Panc1 (cell line): ENCODE measurements around the gene CFAP53. TPM values are rescaled to one million over a fixed set of nuclear protein-coding genes. Genes with fewer than 3 reads are reported as not detected.
A peak's percentile ranks its signal among the peaks of the same experiment; 100 is the strongest.

Experiments used
- ATAC-seq: fragments of 200-7000 bp; cut with Tn5 transposase; 2 replicates; pipeline ENCODE4 v1.9.1; 2020; ENCODE audit warnings: mild to moderate bottlenecking, moderate library complexity
- Bru-seq: library from RNA; stranded (reverse); fragments of 400-500 nt; gene quantifications from one replicate; lab custom pipeline; 2021; lab: Mats Ljungman, UMichigan
- BruChase-seq, 2 experiments: library from RNA; stranded (reverse); fragments of 400-500 nt; gene quantifications; one replicate each; lab custom pipeline; 2021; lab: Mats Ljungman, UMichigan
- BruUV-seq: library from RNA; stranded (reverse); fragments of 400-500 nt; replicated peaks from 2 replicates; lab custom pipeline; 2021; lab: Mats Ljungman, UMichigan
- CTCF ChIA-PET: fragments of 300-600 bp; sonication (Branson Sonifier 250); formaldehyde crosslinking; loops from one replicate; lab custom pipeline; 2022; ENCODE audit warnings: antibody characterized with exemption; lab: Charles Lee
- POLR2A ChIA-PET: fragments of 300-600 bp; sonication (Branson Sonifier 250); formaldehyde crosslinking; loops from one replicate; lab custom pipeline; 2022; ENCODE audit warnings: antibody characterized with exemption; lab: Charles Lee
- DNase-seq: peaks from one replicate; pipeline ENCODE4 v3.0.0-alpha.2; 2010; ENCODE audit warnings: low read depth, low spot score
- H3K27ac ChIP-seq: 2 replicates; pipeline ENCODE4 v1.5.1; 2011; ENCODE audit warnings: mild to moderate bottlenecking, low read length, inconsistent platforms
- H3K27me3 ChIP-seq: fragments of 200-500 bp; sonication (Bioruptor generic); 2 replicates; pipeline ENCODE4 v1.6.0; 2014; ENCODE audit warnings: low read length, inconsistent platforms; ENCODE audit not compliant: control insufficient read depth, insufficient read depth
- H3K36me3 ChIP-seq: fragments of 200-500 bp; sonication (Bioruptor generic); 2 replicates; pipeline ENCODE4 v1.5.1; 2014; ENCODE audit warnings: inconsistent platforms, mild to moderate bottlenecking, low read length, moderate library complexity; ENCODE audit not compliant: control insufficient read depth, insufficient read depth
- H3K4me1 ChIP-seq: 2 replicates; pipeline ENCODE4 v1.5.1; 2011; ENCODE audit warnings: inconsistent platforms, mild to moderate bottlenecking, low read length, moderate library complexity; ENCODE audit not compliant: control insufficient read depth, insufficient read depth
- H3K4me3 ChIP-seq, 2 experiments: 2 replicates each; pipeline ENCODE4 v1.5.1; 2011 to 2012; ENCODE audit warnings: low read depth in 2 of 2, low read length in 2 of 2, mild to moderate bottlenecking in 2 of 2, inconsistent platforms in 1 of 2, moderate library complexity in 1 of 2
- H3K9me3 ChIP-seq: fragments of 200-500 bp; sonication (Bioruptor generic); 2 replicates; pipeline ENCODE4 v1.5.1; 2014; ENCODE audit warnings: low read depth, mild to moderate bottlenecking, inconsistent platforms, low read length, moderate library complexity; ENCODE audit not compliant: control insufficient read depth, insufficient read depth
- CTCF ChIP-seq: fragments of 450-650 bp; IDR thresholded peaks from 2 replicates; pipeline ENCODE4 v1.5.1; 2017; ENCODE audit warnings: mild to moderate bottlenecking
- POLR2AphosphoS5 ChIP-seq: IDR thresholded peaks from 2 replicates; pipeline ENCODE4 v1.6.1; 2012; ENCODE audit warnings: mild to moderate bottlenecking, low read depth, low read length, moderate library complexity
- SIN3A ChIP-seq: IDR thresholded peaks from 2 replicates; pipeline ENCODE4 v1.6.1; 2012; ENCODE audit warnings: low read depth, mild to moderate bottlenecking, low read length, moderate library complexity, borderline replicate concordance; ENCODE audit not compliant: insufficient read depth
- TCF7L2 ChIP-seq: IDR thresholded peaks from 2 replicates; pipeline ENCODE4 v1.6.1; 2011; ENCODE audit warnings: mild to moderate bottlenecking, low read depth, low read length, inconsistent platforms
- in situ Hi-C: cut with HindIII; loops from 2 replicates; pipeline ENCODE4 v1.10.0; 2016; ENCODE audit warnings: low sequenced_read_pairs, low pct_unique_long_range_greater_than_20kb
- intact Hi-C: fragments of 100-400 bp; cut with micrococcal nuclease; formaldehyde crosslinking; loops from one replicate; pipeline ENCODE4 v1.10.0; 2022; ENCODE audit not compliant: unreplicated experiment
- long read RNA-seq: library from polyadenylated mRNA; unstranded; transcript quantifications from one replicate; pipeline ENCODE4 v2.0.0, GENCODE V29; 2021; ENCODE audit not compliant: unreplicated experiment
- polyA plus RNA-seq: library from polyadenylated mRNA; unstranded; fragments of >200 nt; gene quantifications from one replicate; pipeline ENCODE4 v1.2.1, GENCODE V29; 2012; ENCODE audit warnings: missing spikeins; ENCODE audit not compliant: insufficient read length
- total RNA-seq: library from RNA; stranded (reverse); gene quantifications from one replicate; pipeline ENCODE4 v1.2.1, GENCODE V29; 2021; ENCODE audit not compliant: unreplicated experiment
- TF ChIP-seq, protein P1 (sequence below), 2 experiments: IDR thresholded peaks; 2 replicates each; pipeline ENCODE4 v1.6.1; 2011 to 2012; ENCODE audit warnings: low read depth in 2 of 2, control low read depth in 1 of 2, low read length in 1 of 2, mild to moderate bottlenecking in 1 of 2, moderate library complexity in 1 of 2; ENCODE audit not compliant: insufficient read depth in 1 of 2

CFAP53 gene
- total RNA-seq (0.23 TPM), Bru-seq, nascent RNA (percentile 23 among the genes with signal in this experiment), BruChase-seq, experiment 1, labeled RNA remaining after a 2-hour chase (percentile 28 among the genes with signal in this experiment), BruChase-seq, experiment 2, labeled RNA remaining after a 6-hour chase (percentile 29 among the genes with signal in this experiment)
- polyA plus RNA-seq, result 0.28 TPM
- long read RNA-seq, partial matches to known transcripts, result 1 of 1 reads
- long read RNA-seq, other reads (novel, unspliced or antisense), result 0 of 1 reads

DNA sequence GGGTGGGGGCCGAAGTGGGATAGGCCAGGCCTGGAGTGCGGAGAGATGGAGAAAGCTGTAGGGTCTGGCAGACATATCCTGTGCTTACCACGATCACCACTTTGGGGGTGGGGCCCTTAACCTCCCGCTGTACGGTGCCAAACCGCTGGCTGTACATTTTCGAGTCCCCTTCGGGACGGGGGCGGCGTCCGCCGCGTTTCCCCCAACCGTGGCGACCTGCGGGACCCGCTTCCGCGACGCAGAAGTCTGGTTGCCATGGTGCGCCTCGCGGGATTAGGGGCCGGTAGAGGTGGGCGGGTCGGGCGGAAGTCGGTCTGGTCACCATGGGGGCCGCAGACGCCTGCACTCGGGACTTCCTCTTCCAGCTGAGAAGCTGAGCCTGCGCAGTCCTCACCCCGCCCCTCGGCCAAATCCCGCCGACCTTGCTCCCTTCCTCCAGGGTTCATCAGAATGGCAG lies at the start of gene CFAP53:
Gene CFAP53 (minus strand): TSS at position 248 of the 457 bp plus-strand sequence. CDS start 91 bp downstream, at position 157.
- ChIA-PET CTCF (no interaction called here), POLR2A (interaction anchor here (0.6 kb wide), 1 partner anchor 66 kb away, joined by 3 read pairs; no protein-coding TSS in a partner anchor)
- Histone ChIP-seq H3K4me1 (no peaks in the 10 kb centered on the region), H3K27ac (peak within 1 kb of the TSS; percentile 65), H3K9me3 (no peaks in the 10 kb centered on the region), H3K4me3 (peak within 1 kb of the TSS; percentile 64 to 84), H3K27me3 (no peaks in the 10 kb centered on the region; the same call in 1 of the 2 replicates), H3K36me3 (no peaks in the 10 kb centered on the region)
- in situ Hi-C loops (no loop called here), intact Hi-C loops (no loop called here)
- TF ChIP-seq SIN3A (peak; percentile 91; the same call in 1 of the 2 replicates), TCF7L2 (no peak), CTCF (no peak), POLR2AphosphoS5 (peak; percentile 34; the same call in 1 of the 2 replicates)
- TF ChIP-seq, protein P1, sequence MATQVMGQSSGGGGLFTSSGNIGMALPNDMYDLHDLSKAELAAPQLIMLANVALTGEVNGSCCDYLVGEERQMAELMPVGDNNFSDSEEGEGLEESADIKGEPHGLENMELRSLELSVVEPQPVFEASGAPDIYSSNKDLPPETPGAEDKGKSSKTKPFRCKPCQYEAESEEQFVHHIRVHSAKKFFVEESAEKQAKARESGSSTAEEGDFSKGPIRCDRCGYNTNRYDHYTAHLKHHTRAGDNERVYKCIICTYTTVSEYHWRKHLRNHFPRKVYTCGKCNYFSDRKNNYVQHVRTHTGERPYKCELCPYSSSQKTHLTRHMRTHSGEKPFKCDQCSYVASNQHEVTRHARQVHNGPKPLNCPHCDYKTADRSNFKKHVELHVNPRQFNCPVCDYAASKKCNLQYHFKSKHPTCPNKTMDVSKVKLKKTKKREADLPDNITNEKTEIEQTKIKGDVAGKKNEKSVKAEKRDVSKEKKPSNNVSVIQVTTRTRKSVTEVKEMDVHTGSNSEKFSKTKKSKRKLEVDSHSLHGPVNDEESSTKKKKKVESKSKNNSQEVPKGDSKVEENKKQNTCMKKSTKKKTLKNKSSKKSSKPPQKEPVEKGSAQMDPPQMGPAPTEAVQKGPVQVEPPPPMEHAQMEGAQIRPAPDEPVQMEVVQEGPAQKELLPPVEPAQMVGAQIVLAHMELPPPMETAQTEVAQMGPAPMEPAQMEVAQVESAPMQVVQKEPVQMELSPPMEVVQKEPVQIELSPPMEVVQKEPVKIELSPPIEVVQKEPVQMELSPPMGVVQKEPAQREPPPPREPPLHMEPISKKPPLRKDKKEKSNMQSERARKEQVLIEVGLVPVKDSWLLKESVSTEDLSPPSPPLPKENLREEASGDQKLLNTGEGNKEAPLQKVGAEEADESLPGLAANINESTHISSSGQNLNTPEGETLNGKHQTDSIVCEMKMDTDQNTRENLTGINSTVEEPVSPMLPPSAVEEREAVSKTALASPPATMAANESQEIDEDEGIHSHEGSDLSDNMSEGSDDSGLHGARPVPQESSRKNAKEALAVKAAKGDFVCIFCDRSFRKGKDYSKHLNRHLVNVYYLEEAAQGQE (IDR thresholded peaks at IDR 0.05; ENCODE audit: insufficient read depth in 1 of 2, low read depth in 2 of 2, low read length in 1 of 2), result no peak
- no peak for DNase-seq
- ATAC-seq, result peak; percentile 100
- no TSS peak for BruUV-seq

DNA sequence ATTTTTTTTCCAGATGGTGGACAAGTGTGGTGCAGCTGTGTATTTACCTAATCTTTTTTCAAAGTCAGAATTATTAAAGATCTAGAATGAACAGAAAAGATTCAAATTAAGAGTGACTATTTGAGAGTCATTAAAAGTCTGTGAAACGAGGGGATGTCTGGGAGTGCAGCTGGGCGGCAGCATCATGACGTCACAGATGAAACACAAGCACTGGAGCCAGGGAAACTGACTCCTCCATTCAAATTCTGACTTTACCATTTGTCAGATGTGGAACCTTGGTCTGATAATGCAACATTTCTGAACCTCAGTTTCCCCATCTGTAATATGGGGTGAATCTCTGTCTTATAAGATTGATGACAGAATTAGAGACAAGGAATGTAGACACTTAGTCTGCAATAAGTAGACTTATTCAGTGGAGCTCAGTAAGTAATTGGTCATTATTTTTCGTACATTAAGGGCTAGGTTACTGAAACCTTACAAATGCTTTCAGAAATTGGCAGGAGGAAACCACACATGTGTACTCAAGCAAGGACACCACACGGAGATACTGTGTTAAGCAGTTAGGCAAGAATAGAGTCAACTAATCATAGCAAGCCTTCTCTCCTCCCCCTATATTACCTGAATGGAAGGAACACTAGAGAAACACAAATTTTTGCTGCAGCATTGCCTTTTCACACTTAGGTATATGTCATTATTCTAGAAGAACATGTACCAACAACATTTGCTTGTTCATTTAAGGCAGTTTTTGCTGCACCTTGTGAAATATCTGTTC lies 49.0 kb upstream of the CFAP53 start:
- POLR2A ChIA-PET, result no interaction called here
- H3K27ac ChIP-seq, result no peak overlapping the region
- TF ChIP-seq TCF7L2, result no peak
- TF ChIP-seq, protein P1 (IDR thresholded peaks at IDR 0.05; ENCODE audit: insufficient read depth in 1 of 2, low read depth in 2 of 2, low read length in 1 of 2), result no peak
- no peak for TF ChIP-seq SIN3A
- TF ChIP-seq CTCF, result no peak
- no peak for TF ChIP-seq POLR2AphosphoS5
- H3K9me3 ChIP-seq, result no peaks in the 10 kb centered on the region
- H3K36me3 ChIP-seq, result no peaks in the 10 kb centered on the region
- in situ Hi-C loops (no loop called here), intact Hi-C loops (no loop called here)
- ATAC-seq (no peak), DNase-seq (no peak)
- H3K4me1 ChIP-seq, result no peaks in the 10 kb centered on the region
- CTCF ChIA-PET, result no interaction called here
- H3K4me3 ChIP-seq, result no peak overlapping the region
- BruUV-seq, result no TSS peak
- H3K27me3 ChIP-seq, result no peaks in the 10 kb centered on the region; the same call in 1 of the 2 replicates
